Body of pancreas (tissue), 4 donors: ENCODE measurements around the gene RNF212.

Experiments used
- CTCF ChIP-seq, 7 experiments: fragments of 450-650 bp in 4 of 7; fragments of 200-600 bp in 3 of 7; sonication (generic) in 3 of 7; IDR thresholded peaks; one replicate each; pipeline ENCODE4 v1.5.1; 2016 to 2019; ENCODE audit warnings: antibody characterized with exemption in 7 of 7
- POLR2A ChIP-seq, 3 donors: fragments of 450-650 bp; IDR thresholded peaks; one replicate each; pipeline ENCODE4 v1.6.1; 2016; ENCODE audit warnings: antibody characterized with exemption in 3 of 3, mild to moderate bottlenecking in 2 of 3

- TF ChIP-seq CTCF (IDR thresholded peaks at IDR 0.05) (no peak), POLR2A (IDR thresholded peaks at IDR 0.05) (no peak)
Measured at GRCh38 chr4:1028574-1029220, 84.7 kb downstream of the RNF212 start.
